CD14-positive monocyte (primary cell): ENCODE results near the gene SIRPD. TPM values are rescaled to one million over a fixed set of nuclear protein-coding genes. Genes with fewer than 3 reads are reported as not detected.

Experiments
- DNase-seq, 3 donors: peaks; one replicate each; pipeline ENCODE4 v3.0.0-alpha.2; 2011 to 2022
- H2AFZ ChIP-seq: 2 replicates; pipeline ENCODE4 v1.6.0; 2012; ENCODE audit warnings: mild to moderate bottlenecking, low read depth, low read length, inconsistent platforms; ENCODE audit not compliant: insufficient read depth, poor library complexity, severe bottlenecking
- H3K27ac ChIP-seq, 2 donors: 1 replicate in 1 of 2; 2 replicates in 1 of 2; pipeline ENCODE4 v1.5.1; 2012 to 2013; ENCODE audit warnings: low read length in 2 of 2, control low read depth in 1 of 2, inconsistent platforms in 1 of 2, low read depth in 1 of 2, mild to moderate bottlenecking in 1 of 2
- H3K27me3 ChIP-seq, 2 donors: one replicate each; pipeline versions ENCODE4 v1.6.0 to v1.6.1; 2011 to 2013; ENCODE audit warnings: low read length in 2 of 2; ENCODE audit not compliant: control insufficient read depth in 2 of 2, insufficient read depth in 2 of 2
- H3K36me3 ChIP-seq, 2 donors: replicated peaks in 1 of 2; 1 replicate in 1 of 2; 2 replicates in 1 of 2; pipeline versions ENCODE4 v1.5.1 to v1.6.1; 2012 to 2013; ENCODE audit warnings: low read length in 2 of 2, control low read depth in 1 of 2, inconsistent platforms in 1 of 2, mild to moderate bottlenecking in 1 of 2; ENCODE audit not compliant: insufficient read depth in 2 of 2, control insufficient read depth in 1 of 2
- H3K4me1 ChIP-seq, 2 donors: 1 replicate in 1 of 2; 2 replicates in 1 of 2; pipeline versions ENCODE4 v1.5.1 to v1.6.1; 2012 to 2013; ENCODE audit warnings: low read length in 2 of 2, control low read depth in 1 of 2, inconsistent platforms in 1 of 2, mild to moderate bottlenecking in 1 of 2, moderate library complexity in 1 of 2; ENCODE audit not compliant: insufficient read depth in 2 of 2, control insufficient read depth in 1 of 2
- H3K4me2 ChIP-seq: replicated peaks from 2 replicates; pipeline ENCODE3; 2012; ENCODE audit warnings: low read length, moderate library complexity, mild to moderate bottlenecking; ENCODE audit not compliant: poor library complexity, severe bottlenecking; ENCODE audit errors: extremely low read depth
- H3K4me3 ChIP-seq, 3 experiments: fragments of 200-600 bp in 1 of 3; sonication (generic) in 1 of 3; replicated peaks in 1 of 3; 1 replicate in 2 of 3; 2 replicates in 1 of 3; pipeline ENCODE4 v1.5.1; 2011 to 2013; ENCODE audit warnings: low read length in 3 of 3, mild to moderate bottlenecking in 3 of 3, control low read depth in 2 of 3, low read depth in 2 of 3, inconsistent platforms in 1 of 3, moderate library complexity in 1 of 3
- H3K79me2 ChIP-seq: 2 replicates; pipeline ENCODE4 v1.6.0; 2012; ENCODE audit warnings: mild to moderate bottlenecking, control low read depth, inconsistent platforms, low read length, moderate library complexity; ENCODE audit not compliant: insufficient read depth
- H3K9ac ChIP-seq: 2 replicates; pipeline ENCODE4 v1.6.0; 2017; ENCODE audit warnings: low read length, mild to moderate bottlenecking; ENCODE audit not compliant: insufficient read depth, poor library complexity, severe bottlenecking
- H3K9me3 ChIP-seq, 2 donors: replicated peaks in 1 of 2; 1 replicate in 1 of 2; 2 replicates in 1 of 2; pipeline versions ENCODE4 v1.5.1 to v1.6.1; 2012 to 2013; ENCODE audit warnings: low read length in 2 of 2, control low read depth in 1 of 2; ENCODE audit not compliant: control insufficient read depth in 1 of 2, insufficient read depth in 1 of 2
- H4K20me1 ChIP-seq: 2 replicates; pipeline ENCODE4 v1.6.0; 2012; ENCODE audit warnings: mild to moderate bottlenecking, low read length, control low read depth, moderate library complexity; ENCODE audit not compliant: insufficient read depth
- H3K27ac Mint-ChIP-seq, 7 donors: one replicate each; pipeline ENCODE4 v1.8.0; 2020; ENCODE audit warnings: mild to moderate bottlenecking in 7 of 7, mixed read lengths in 7 of 7, moderate library complexity in 6 of 7, inconsistent platforms in 2 of 7
- H3K27me3 Mint-ChIP-seq, 3 donors: one replicate each; pipeline ENCODE4 v1.8.0; 2021 to 2022; ENCODE audit warnings: low read depth in 3 of 3, mild to moderate bottlenecking in 3 of 3, mixed read lengths in 3 of 3, moderate library complexity in 3 of 3, inconsistent platforms in 1 of 3
- H3K36me3 Mint-ChIP-seq, 2 donors: one replicate each; pipeline ENCODE4 v1.8.0; 2020; ENCODE audit warnings: mixed read lengths in 2 of 2, inconsistent platforms in 1 of 2, mild to moderate bottlenecking in 1 of 2
- H3K4me1 Mint-ChIP-seq: one replicate; pipeline ENCODE4 v1.8.0; 2020; ENCODE audit warnings: mild to moderate bottlenecking, mixed read lengths
- H3K4me3 Mint-ChIP-seq, 2 donors: one replicate each; pipeline ENCODE4 v1.8.0; 2020; ENCODE audit warnings: mild to moderate bottlenecking in 2 of 2, mixed read lengths in 2 of 2, moderate library complexity in 1 of 2
- H3K9me3 Mint-ChIP-seq, 7 donors: one replicate each; pipeline ENCODE4 v1.8.0; 2020 to 2022; ENCODE audit warnings: mixed read lengths in 7 of 7, mild to moderate bottlenecking in 6 of 7, moderate library complexity in 6 of 7, inconsistent platforms in 2 of 7
- CTCF ChIP-seq: fragments of 200-600 bp; IDR thresholded peaks from one replicate; pipeline ENCODE4 v1.8.0; 2022; ENCODE audit warnings: antibody characterized with exemption, mild to moderate bottlenecking
- WGBS: methylation state at CpG from one replicate; pipeline ENCODE4 v1.1.5; 2013; ENCODE audit warnings: missing lambda C conversion rate; ENCODE audit not compliant: insufficient coverage; 5-methylcytosine and 5-hydroxymethylcytosine counted together
- intact Hi-C, 2 donors: fragments of 100-400 bp; cut with micrococcal nuclease; formaldehyde crosslinking; loops; one replicate each; pipeline versions ENCODE4 v1.15.0 to v1.15.1; 2023
- polyA plus RNA-seq, 3 donors: library from polyadenylated mRNA; depleted of rRNA in 1 of 3; unstranded in 2 of 3; stranded (reverse) in 1 of 3; fragments of 300-500 nt in 2 of 3; fragments of >200 nt in 1 of 3; fragmentation: Illumina TruSeq in 2 of 3; gene quantifications; 1 replicate in 2 of 3; 2 replicates in 1 of 3; pipeline ENCODE4 v1.2.3, GENCODE V29; 2012 to 2021

SIRPD gene
- polyA plus RNA-seq, 3 donors, result 3.9 to 13.0 (median 12.0) TPM

DNA sequence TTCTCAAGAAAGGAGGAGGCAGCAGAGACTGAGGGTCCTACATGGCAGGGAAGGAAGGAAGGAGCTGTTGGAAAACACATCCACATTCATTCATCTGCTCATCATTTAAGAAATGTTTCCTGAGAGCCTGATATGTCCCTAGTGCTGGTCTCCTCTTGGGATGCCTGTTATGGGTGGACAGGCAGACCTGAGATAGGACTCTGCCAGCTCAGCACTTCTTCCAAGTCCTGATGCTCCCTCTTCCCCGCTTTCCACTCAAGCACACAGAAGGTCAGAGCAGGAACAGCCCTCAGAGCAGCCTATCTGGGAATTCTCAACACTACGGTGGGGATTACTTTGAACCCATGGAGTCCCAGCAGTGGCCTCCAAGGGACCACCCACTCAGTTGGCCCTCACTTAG, 8.0 kb upstream of the SIRPD start:
- DNase-seq, result no peak
- Histone ChIP-seq H3K4me2 (no peak overlapping the region), H2AFZ (no peak overlapping the region), H3K79me2 (peaks cover 56% of the 10 kb centered on the region), H3K4me3 (no peak overlapping the region), H3K9ac (no peak overlapping the region), H3K4me1 (peaks cover 70 to 75% of the 10 kb centered on the region in 2 donors), H3K27me3 (no peaks in the 10 kb centered on the region), H3K27ac (peak overlapping the region; percentile 54 to 76), H3K36me3 (peaks cover 51 to 71% of the 10 kb centered on the region in 2 donors), H4K20me1 (peaks cover 29% of the 10 kb centered on the region), H3K9me3 (peaks cover 0 to 3% of the 10 kb centered on the region in 2 donors)
- no peak for TF ChIP-seq CTCF
- intact Hi-C loops, result loop anchor here in 1 of 2 donors (5.0 kb wide), 1 partner anchor 57 kb away; the partner anchor contains the start of gene SIRPB1
- Mint-ChIP-seq H3K27ac (peak overlapping the region in 6 of 7 donors; percentile 77 to 91 (median 86)), H3K4me3 (no peak overlapping the region), H3K4me1 (peaks cover 79% of the 10 kb centered on the region), H3K27me3 (peaks cover 0 to 3% (median 2%) of the 10 kb centered on the region in 3 donors), H3K9me3 (peaks cover 4 to 26% (median 18%) of the 10 kb centered on the region in 7 donors), H3K36me3 (peaks cover 89 to 92% of the 10 kb centered on the region in 2 donors)
- 100% methylated on average over 2 of the region's 2 CpGs for WGBS

DNA sequence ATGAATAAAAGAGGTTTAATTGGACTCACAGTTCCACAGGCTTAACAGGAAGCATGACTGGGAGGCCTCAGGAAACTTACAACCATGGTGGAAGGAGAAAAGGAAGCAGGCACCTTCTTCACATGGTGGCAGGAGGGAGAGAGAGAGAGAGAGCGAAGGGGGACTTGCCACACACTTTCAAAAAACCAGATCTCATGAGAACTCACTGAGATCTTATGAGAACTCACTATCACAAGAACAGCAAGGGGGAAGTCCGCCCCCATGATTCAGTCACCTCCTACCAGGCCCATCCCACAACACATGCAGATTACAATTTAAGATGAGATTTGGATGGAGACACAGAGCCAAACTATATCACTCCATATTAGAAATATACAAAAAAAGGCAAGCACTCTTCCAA, 6.1 kb upstream of the SIRPD start:
- Histone ChIP-seq H3K4me2 (no peak overlapping the region), H4K20me1 (peaks cover 22% of the 10 kb centered on the region), H3K27ac (peak overlapping the region; percentile 64 to 76), H3K4me1 (peaks cover 51 to 56% of the 10 kb centered on the region in 2 donors), H3K9me3 (peaks cover 0 to 3% of the 10 kb centered on the region in 2 donors), H3K79me2 (peaks cover 43% of the 10 kb centered on the region), H3K9ac (no peak overlapping the region), H3K36me3 (peaks cover 45 to 65% of the 10 kb centered on the region in 2 donors), H3K4me3 (no peak overlapping the region), H2AFZ (no peak overlapping the region), H3K27me3 (no peaks in the 10 kb centered on the region)
- no peak for TF ChIP-seq CTCF
- peaks cover 79 to 92% of the 10 kb centered on the region in 2 donors for H3K36me3 Mint-ChIP-seq
- H3K27ac Mint-ChIP-seq, result peak overlapping the region; percentile 85 to 94 (median 92)
- H3K27me3 Mint-ChIP-seq, result peaks cover 0 to 3% (median 2%) of the 10 kb centered on the region in 3 donors
- no CpG with 5 or more reads among the region's 2 CpGs for WGBS
- H3K9me3 Mint-ChIP-seq, result peaks cover 4 to 29% (median 18%) of the 10 kb centered on the region in 7 donors
- DNase-seq, result peak; percentile 21 to 86 (median 36)
- H3K4me1 Mint-ChIP-seq, result peaks cover 62% of the 10 kb centered on the region
- intact Hi-C loops, result no loop called here
- no peak overlapping the region for H3K4me3 Mint-ChIP-seq
